Measurements from ENCODE around the gene SLC6A17. TPM values are rescaled to one million over a fixed set of nuclear protein-coding genes. Genes with fewer than 3 reads are reported as not detected.

The SLC6A17 gene
- total and polyA plus RNA-seq, 12 donors, result 0.06 to 0.45 (median 0.16) TPM; not detected in 4

GRCh38 chr1:110205591-110206155 lies 55.4 kb downstream of the SLC6A17 start:
- H3K4me1 ChIP-seq, result peaks cover under 1 to 17% (median 12%) of the 10 kb centered on the region in 9 donors
- intact Hi-C loops (cut with DNase I), result loop anchor here in 6 of 10 donors (2.0 to 10.0 kb wide), 5 partner anchors 52 to 292 kb away; no protein-coding TSS in a partner anchor
- TF ChIP-seq CTCF (IDR thresholded peaks at IDR 0.05), result no peak
- ATAC-seq (no peak), DNase-seq (no peak)
- no peaks in the 10 kb centered on the region for H3K36me3 ChIP-seq
- peaks cover 0 to under 1% (median 0%) of the 10 kb centered on the region in 7 donors for H3K27me3 ChIP-seq
- no peak overlapping the region for H3K27ac ChIP-seq
- H3K4me3 ChIP-seq, result no peak overlapping the region
- WGBS, 2 donors, result 86 to 93% methylated on average over 6 of the region's 6 CpGs
- H3K9me3 ChIP-seq, result no peaks in the 10 kb centered on the region

GRCh38 chr1:110206261-110206920 lies 56.1 kb downstream of the SLC6A17 start:
- WGBS, 2 donors, result 85 to 86% methylated on average over 11 of the region's 11 CpGs
- intact Hi-C loops (cut with DNase I), result loop anchor here in 6 of 10 donors (2.0 to 10.0 kb wide), 5 partner anchors 51 to 291 kb away; no protein-coding TSS in a partner anchor
- peaks cover 2 to 24% (median 18%) of the 10 kb centered on the region in 9 donors for H3K4me1 ChIP-seq
- no peak for TF ChIP-seq CTCF (IDR thresholded peaks at IDR 0.05)
- H3K27me3 ChIP-seq, result peaks cover 0 to 8% (median 0%) of the 10 kb centered on the region in 7 donors
- no peak for DNase-seq
- no peaks in the 10 kb centered on the region for H3K36me3 ChIP-seq
- H3K4me3 ChIP-seq, result no peak overlapping the region
- no peak for ATAC-seq
- H3K9me3 ChIP-seq, result no peaks in the 10 kb centered on the region
- no peak overlapping the region for H3K27ac ChIP-seq

GRCh38 chr1:110207831-110208230 lies 57.5 kb downstream of the SLC6A17 start:
- H3K27ac ChIP-seq, result peak overlapping the region in 2 of 10 donors; percentile 8 to 10
- intact Hi-C loops (cut with DNase I), result loop anchor here in 8 of 10 donors (1.0 to 10.0 kb wide), 9 partner anchors 49 to 289 kb away; no protein-coding TSS in a partner anchor
- DNase-seq (peak; percentile 70 to 74), ATAC-seq (peak in 5 of 8 donors; percentile 29 to 59 (median 54))
- H3K4me3 ChIP-seq, result no peak overlapping the region
- peaks cover 0 to 22% (median 0%) of the 10 kb centered on the region in 7 donors for H3K27me3 ChIP-seq
- peaks cover 2 to 36% (median 30%) of the 10 kb centered on the region in 9 donors for H3K4me1 ChIP-seq
- no peaks in the 10 kb centered on the region for H3K9me3 ChIP-seq
- H3K36me3 ChIP-seq, result no peaks in the 10 kb centered on the region
- 29% methylated on average over 5 of the region's 5 CpGs for WGBS, 2 donors
- TF ChIP-seq CTCF (IDR thresholded peaks at IDR 0.05), result peak; percentile 80 to 96 (median 94)

- WGBS, 2 donors, result 57 to 63% methylated on average over 7 of the region's 7 CpGs
- H3K4me3 ChIP-seq, result peak overlapping the region in 9 of 10 donors; percentile 62 to 95 (median 79)
- no peaks in the 10 kb centered on the region for H3K36me3 ChIP-seq
- intact Hi-C loops (cut with DNase I), result loop anchor here in 8 of 10 donors (2.0 to 10.0 kb wide), 6 partner anchors 48 to 288 kb away; no protein-coding TSS in a partner anchor
- TF ChIP-seq CTCF (IDR thresholded peaks at IDR 0.05), result no peak
- peaks cover 0 to 24% (median 0%) of the 10 kb centered on the region in 7 donors for H3K27me3 ChIP-seq
- no peak for ATAC-seq
- DNase-seq, result no peak
- no peaks in the 10 kb centered on the region for H3K9me3 ChIP-seq
- peak overlapping the region; percentile 62 to 94 (median 90) for H3K27ac ChIP-seq
- peaks cover 2 to 45% (median 33%) of the 10 kb centered on the region in 9 donors for H3K4me1 ChIP-seq
These were observed 58.8 kb downstream of the SLC6A17 start for GRCh38 chr1:110208916-110209645.

All from heart right ventricle (tissue), 16 donors.